Mucosa of rectum (tissue), 2 donors: ENCODE measurements around the gene RAB27A.
"Not testable (repeated sequence)": the region's sequence is repeated elsewhere in the genome, so short reads cannot be mapped to it uniquely, and the experiment has no call there.

Experiments
- H3K27ac ChIP-seq, 2 donors: one replicate each; pipeline ENCODE4 v1.7.0; 2013; ENCODE audit warnings: inconsistent platforms in 2 of 2, low read depth in 2 of 2, low read length in 2 of 2
- H3K27me3 ChIP-seq, 2 donors: one replicate each; pipeline ENCODE4 v1.7.0; 2013; ENCODE audit warnings: low read length in 2 of 2; ENCODE audit not compliant: control insufficient read depth in 2 of 2, insufficient read depth in 2 of 2
- H3K36me3 ChIP-seq, 2 donors: one replicate each; pipeline ENCODE4 v1.7.0; 2013; ENCODE audit warnings: low read length in 2 of 2; ENCODE audit not compliant: control insufficient read depth in 2 of 2, insufficient read depth in 2 of 2
- H3K4me1 ChIP-seq, 2 donors: one replicate each; pipeline ENCODE4 v1.7.0; 2013; ENCODE audit warnings: low read length in 2 of 2, mild to moderate bottlenecking in 1 of 2; ENCODE audit not compliant: control insufficient read depth in 2 of 2, insufficient read depth in 2 of 2
- H3K4me3 ChIP-seq, 2 donors: one replicate each; pipeline ENCODE4 v1.7.0; 2013; ENCODE audit warnings: low read length in 2 of 2
- H3K9ac ChIP-seq, 2 donors: one replicate each; pipeline ENCODE4 v1.7.0; 2013; ENCODE audit warnings: low read length in 2 of 2, low read depth in 1 of 2, mild to moderate bottlenecking in 1 of 2
- H3K9me3 ChIP-seq, 2 donors: one replicate each; pipeline ENCODE4 v1.7.0; 2013; ENCODE audit warnings: low read length in 2 of 2; ENCODE audit not compliant: control insufficient read depth in 2 of 2
- donor health status: healthy.
- donor health status: Normal muscosa, but diverticular disease.

The RAB27A gene

DNA sequence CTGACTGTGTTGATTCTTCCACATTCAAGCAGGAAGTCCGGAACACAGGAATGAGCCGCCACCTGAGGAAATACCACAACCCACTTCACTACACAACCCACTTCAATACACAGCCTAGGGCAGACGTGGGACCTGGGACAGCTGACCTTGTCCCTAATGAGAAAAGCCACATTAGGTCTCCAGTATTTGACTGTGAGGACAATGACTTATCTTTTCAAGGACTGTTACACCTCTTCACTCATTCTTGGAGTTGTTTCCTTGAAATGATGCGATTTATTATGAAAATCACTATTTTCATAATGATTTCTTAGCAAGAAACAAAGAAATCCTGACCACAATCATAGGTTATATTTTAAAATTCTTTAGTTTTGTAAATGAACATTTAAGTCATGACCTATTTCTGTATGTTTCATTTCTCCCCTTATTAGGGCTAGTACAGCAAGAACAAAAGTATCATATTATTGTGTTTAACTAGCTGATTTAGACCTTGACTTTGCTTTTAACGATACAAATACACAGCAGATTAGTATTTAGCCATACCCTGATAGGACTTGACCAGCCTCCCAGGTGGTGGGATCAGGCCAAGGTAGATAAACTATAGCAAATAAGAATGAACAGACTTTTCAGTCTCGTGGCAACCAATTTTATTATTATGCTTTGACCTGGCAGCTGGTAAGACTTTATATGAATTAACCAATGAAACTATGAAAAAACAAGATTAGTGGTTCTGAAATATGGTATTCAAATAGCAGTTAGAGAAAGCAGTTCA, 6.0 kb downstream of the RAB27A start:
- Histone ChIP-seq H3K4me3 (no peak overlapping the region), H3K36me3 (no peaks in the 10 kb centered on the region), H3K9ac (peak overlapping the region in 1 of 2 donors; percentile 9), H3K4me1 (peaks cover under 1 to 2% of the 10 kb centered on the region in 2 donors), H3K27ac (peak overlapping the region in 1 of 2 donors; percentile 40), H3K27me3 (no peaks in the 10 kb centered on the region), H3K9me3 (no peaks in the 10 kb centered on the region)

DNA sequence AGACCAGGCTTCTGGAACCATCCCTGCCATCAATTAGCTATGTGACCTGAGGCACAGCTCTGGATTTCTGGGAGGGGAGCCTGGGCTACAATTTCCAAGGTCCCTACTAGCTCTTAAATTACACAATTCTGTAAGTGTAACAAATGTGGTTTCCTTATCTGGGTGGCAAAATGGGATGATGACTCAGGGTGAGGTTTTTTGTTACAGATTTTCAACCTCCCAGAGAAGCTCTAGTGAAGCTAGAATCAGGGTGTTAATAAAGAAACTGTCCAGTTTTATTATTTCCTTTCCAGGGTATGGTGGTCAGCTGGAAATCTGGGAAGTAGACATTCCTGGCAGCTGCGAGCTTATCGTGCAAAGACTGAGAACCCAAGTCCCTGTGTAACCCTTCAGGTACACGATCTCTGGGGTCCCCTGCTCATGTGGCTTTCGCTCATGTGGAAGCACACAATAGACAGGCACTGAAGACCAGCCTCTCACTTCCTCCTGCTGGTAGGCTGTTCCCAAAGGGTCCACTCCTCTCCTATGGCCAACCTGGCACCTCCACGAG, 7.3 kb downstream of the RAB27A start:
- H3K4me3 ChIP-seq, result no peak overlapping the region

DNA sequence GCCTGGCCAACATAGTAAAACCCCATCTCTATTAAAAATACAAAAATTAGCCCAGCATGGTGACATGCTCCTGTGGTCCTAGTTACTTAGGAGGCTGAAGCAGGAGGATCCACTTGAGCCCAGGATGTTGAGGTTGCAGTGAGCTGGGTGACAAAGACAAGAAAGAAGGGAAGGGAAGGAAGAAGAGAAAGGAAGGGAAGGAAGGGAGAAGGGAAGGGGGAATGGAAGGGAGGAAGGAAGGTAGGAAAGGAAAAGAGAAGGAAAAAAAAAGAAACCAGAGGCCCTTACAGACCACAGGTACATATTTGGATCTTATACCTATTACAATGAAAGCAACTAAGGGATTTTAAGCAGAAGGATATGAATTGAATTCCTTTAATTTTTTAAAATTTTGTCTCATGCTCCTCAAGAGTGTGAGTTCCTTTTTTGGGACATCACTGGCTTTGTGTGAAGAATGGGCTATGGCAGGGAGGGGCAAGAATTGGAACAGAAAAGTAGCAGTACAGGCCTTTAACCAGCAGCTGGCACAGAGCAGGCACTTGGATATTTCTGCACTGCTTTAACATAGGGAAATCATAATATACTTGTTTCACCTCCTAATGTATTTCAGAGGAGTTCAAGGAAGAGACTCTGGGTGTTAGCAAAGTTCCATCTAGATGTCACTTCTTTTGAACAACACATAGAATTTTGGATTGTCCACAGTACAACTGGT, 7.9 kb downstream of the RAB27A start:
- Histone ChIP-seq H3K27ac (peak overlapping the region in 1 of 2 donors; percentile 2), H3K9me3 (no peaks in the 10 kb centered on the region), H3K36me3 (no peaks in the 10 kb centered on the region), H3K4me3 (no peak overlapping the region), H3K4me1 (peaks cover 2 to 5% of the 10 kb centered on the region in 2 donors), H3K27me3 (no peaks in the 10 kb centered on the region), H3K9ac (no peak overlapping the region)

More for the DNA sequence above, 7.3 kb downstream of the RAB27A start:
- no peak overlapping the region for H3K9ac ChIP-seq
- no peaks in the 10 kb centered on the region for H3K36me3 ChIP-seq
- H3K4me1 ChIP-seq, result peaks cover 2% of the 10 kb centered on the region in 2 donors
- peak overlapping the region; percentile 3 to 40 for H3K27ac ChIP-seq
- no peaks in the 10 kb centered on the region for H3K9me3 ChIP-seq
- no peaks in the 10 kb centered on the region for H3K27me3 ChIP-seq

DNA sequence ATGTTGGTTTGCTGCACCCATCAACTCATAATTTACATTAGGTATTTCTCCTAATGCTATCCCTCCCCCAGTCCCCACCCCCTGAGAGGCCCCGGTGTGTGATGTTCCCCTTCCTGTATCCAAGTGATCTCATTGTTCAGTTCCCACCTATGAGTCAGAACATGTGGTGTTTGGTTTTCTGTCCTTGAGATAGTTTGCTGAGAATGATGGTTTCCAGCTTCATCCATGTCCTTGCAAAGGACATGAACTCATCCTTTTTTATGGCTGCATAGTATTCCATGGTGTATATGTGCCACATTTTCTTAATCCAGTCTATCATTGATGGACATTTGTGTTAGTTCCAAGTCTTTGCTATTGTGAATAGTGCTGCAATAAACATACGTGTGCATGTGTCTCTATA, 9.0 kb downstream of the RAB27A start:
- H3K27me3 ChIP-seq, H3K27ac ChIP-seq, H3K4me3 ChIP-seq, H3K4me1 ChIP-seq, H3K36me3 ChIP-seq, H3K9me3 ChIP-seq, H3K9ac ChIP-seq: not testable (repeated sequence)

DNA sequence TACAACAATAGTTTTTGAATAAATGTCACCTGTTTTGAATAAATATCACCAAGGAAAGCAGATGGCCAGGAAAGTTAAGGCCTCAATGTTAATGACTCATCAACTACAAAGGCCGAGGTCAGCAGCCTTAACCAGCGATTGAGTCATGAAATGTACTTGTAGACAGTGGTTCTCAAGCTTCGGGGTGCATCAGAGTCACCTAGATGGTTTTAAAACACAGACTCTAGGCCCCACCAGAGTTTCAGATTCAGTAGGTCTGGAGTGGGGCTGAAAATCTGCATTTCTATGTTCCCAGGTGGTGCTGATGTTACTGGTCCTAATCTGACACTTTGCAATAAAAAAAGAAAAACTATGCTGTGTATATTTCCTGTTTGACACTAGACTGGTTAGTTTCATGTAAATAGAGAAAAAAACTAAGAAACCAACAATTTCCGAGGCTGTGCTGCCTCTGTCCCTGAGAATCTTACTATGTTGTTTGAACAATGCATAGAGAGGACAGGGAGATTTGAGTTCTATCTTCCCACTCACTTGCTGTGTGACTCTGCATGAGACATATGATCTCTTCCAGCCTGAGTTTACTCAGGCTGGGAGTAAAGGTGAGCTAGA, 9.8 kb downstream of the RAB27A start:
- Histone ChIP-seq H3K4me1 (peaks cover 0 to 5% of the 10 kb centered on the region in 2 donors), H3K27me3 (no peaks in the 10 kb centered on the region), H3K36me3 (no peaks in the 10 kb centered on the region), H3K4me3 (no peak overlapping the region), H3K9ac (no peak overlapping the region), H3K27ac (peak overlapping the region; percentile 42 to 56), H3K9me3 (no peaks in the 10 kb centered on the region)

DNA sequence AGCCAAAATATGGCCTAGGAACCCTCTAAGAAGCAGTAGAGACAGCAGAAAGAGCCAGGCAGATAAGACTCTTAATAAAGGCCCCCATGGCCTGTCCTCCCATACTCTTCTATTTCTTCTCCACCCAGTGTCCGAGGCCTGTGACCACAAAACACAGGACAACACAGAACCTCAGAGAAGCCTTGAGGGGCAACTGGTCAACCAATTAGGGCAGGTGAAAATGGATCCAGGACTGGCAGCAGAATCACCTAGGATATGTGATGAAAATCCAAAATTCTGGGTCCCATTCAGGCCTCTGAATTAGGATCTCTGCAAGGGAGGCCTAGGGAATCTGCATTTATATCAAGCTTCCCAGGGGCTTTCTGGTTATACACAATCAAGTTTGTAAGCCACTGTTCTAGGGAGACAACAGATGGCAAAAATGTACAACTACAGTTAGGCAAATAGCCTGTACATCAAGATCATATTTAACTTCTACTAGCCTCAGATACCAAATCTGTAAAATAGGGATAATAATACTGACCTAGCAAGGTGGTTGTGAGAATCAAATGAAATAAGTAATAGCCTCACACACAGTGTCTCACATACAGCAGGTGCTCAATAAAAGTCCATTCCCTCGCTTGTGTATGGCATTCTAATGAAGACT, 10.4 kb downstream of the RAB27A start:
- Histone ChIP-seq H3K4me3 (no peak overlapping the region), H3K36me3 (no peaks in the 10 kb centered on the region), H3K27me3 (no peaks in the 10 kb centered on the region), H3K4me1 (peaks cover 0 to 5% of the 10 kb centered on the region in 2 donors), H3K9me3 (no peaks in the 10 kb centered on the region), H3K27ac (peak overlapping the region; percentile 42 to 56), H3K9ac (no peak overlapping the region)

DNA sequence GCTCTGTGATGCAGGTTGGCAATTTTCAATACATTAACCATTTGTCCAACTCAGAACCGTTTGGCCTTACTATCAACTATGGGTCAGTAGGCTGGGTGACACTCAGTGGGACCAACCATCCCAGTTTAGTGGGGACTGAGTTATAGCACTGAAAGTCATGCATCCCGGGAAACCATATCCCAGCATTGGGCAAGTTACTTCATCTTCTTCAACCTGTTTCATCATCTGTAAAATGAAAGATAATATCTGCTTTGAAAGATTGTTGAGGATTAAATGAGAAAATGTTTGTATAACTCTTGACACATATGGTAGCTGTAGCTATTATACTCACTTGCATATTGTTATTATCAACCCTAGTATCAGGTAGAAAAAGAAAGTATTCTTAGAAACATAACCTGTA, 11.9 kb downstream of the RAB27A start:
- Histone ChIP-seq H3K27ac (peak overlapping the region; percentile 3 to 74), H3K27me3 (no peaks in the 10 kb centered on the region), H3K9ac (no peak overlapping the region), H3K9me3 (no peaks in the 10 kb centered on the region), H3K4me3 (peak overlapping the region in 1 of 2 donors; percentile 1), H3K36me3 (no peaks in the 10 kb centered on the region), H3K4me1 (peaks cover 1 to 5% of the 10 kb centered on the region in 2 donors)

DNA sequence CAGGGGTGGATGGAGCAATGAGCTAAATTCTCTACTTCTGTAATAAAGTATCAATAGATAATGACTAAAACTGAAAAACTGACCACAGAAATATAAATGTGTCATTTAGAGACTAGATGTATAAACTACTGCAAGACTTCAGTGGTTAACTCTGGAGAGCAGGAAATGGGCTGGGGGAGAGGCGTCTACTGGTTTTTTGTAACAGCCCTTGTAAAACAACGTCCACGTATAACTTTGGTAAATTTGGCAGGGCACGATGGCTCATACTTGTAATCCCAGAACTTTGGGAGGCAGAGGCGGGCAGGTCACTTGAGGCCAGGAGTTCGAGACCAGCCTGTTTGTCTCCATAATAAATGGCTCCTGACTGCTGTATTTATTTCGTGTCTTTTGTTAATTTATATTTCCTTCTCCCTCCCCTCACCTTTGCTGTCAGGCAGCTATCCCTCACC, 12.5 kb downstream of the RAB27A start:
- Histone ChIP-seq H3K9ac (peak overlapping the region in 1 of 2 donors; percentile 24), H3K4me3 (no peak overlapping the region), H3K27ac (peak overlapping the region; percentile 3 to 74), H3K4me1 (peaks cover 3 to 5% of the 10 kb centered on the region in 2 donors), H3K36me3 (no peaks in the 10 kb centered on the region), H3K9me3 (no peaks in the 10 kb centered on the region), H3K27me3 (no peaks in the 10 kb centered on the region)

DNA sequence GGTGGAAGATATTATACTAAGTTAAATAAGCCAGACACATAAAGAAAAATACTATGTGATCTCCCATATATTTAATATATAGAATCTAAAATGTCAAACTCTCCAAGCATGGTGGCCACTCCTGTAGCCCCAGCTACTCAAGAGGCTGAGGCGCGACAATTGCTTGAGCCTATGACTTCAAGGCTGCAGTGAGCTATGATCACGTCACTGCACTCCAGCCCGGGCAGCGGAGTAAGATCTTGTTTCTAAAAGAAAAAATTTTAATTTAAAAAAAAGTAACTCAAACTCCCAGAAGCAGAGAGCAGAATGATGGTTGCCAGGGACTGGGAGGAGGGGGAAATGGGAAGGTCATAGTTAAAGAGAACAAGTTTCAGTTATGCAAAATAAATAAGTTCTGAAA, 13.3 kb downstream of the RAB27A start:
- Histone ChIP-seq H3K4me3 (no peak overlapping the region), H3K9ac (no peak overlapping the region), H3K27me3 (no peaks in the 10 kb centered on the region), H3K9me3 (no peaks in the 10 kb centered on the region), H3K27ac (no peak overlapping the region), H3K4me1 (peaks cover 3 to 5% of the 10 kb centered on the region in 2 donors), H3K36me3 (no peaks in the 10 kb centered on the region)
